Breast epithelium (tissue), 4 donors: ENCODE measurements around the gene SCAF8. TPM values are rescaled to one million over a fixed set of nuclear protein-coding genes. Genes with fewer than 3 reads are reported as not detected.
"Not testable (repeated sequence)": the region's sequence is repeated elsewhere in the genome, so short reads cannot be mapped to it uniquely, and the experiment has no call there.

Experiments used
- DNase-seq, 2 donors: peaks; one replicate each; pipeline ENCODE4 v3.0.0-alpha.2; 2019; ENCODE audit warnings: low spot score in 2 of 2
- H3K27ac ChIP-seq, 2 donors: fragments of 200-600 bp; sonication (generic) in 1 of 2; one replicate each; pipeline ENCODE4 v1.5.1; 2016 to 2019; ENCODE audit warnings: mild to moderate bottlenecking in 1 of 2
- H3K27me3 ChIP-seq, 2 donors: fragments of 200-600 bp; sonication (generic) in 1 of 2; one replicate each; pipeline versions ENCODE4 v1.5.1 to v1.6.0; 2017 to 2019; ENCODE audit warnings: control low read depth in 1 of 2, mild to moderate bottlenecking in 1 of 2
- H3K36me3 ChIP-seq: fragments of 200-600 bp; one replicate; pipeline ENCODE4 v1.5.1; 2019
- H3K4me1 ChIP-seq, 2 donors: fragments of 200-600 bp; sonication (generic); one replicate each; pipeline ENCODE4 v1.5.1; 2016 to 2019; ENCODE audit warnings: control low read depth in 1 of 2
- H3K4me3 ChIP-seq, 3 donors: fragments of 200-600 bp; sonication (generic); 1 replicate in 2 of 3; 2 replicates in 1 of 3; pipeline ENCODE4 v1.5.1; 2016 to 2019; ENCODE audit warnings: mild to moderate bottlenecking in 3 of 3, moderate library complexity in 2 of 3
- H3K9me3 ChIP-seq, 2 donors: fragments of 200-600 bp; sonication (generic) in 1 of 2; one replicate each; pipeline ENCODE4 v1.5.1; 2016 to 2019; ENCODE audit warnings: control low read depth in 1 of 2
- POLR2A ChIP-seq: fragments of 450-650 bp; IDR thresholded peaks from one replicate; pipeline ENCODE4 v1.6.1; 2016; ENCODE audit warnings: antibody characterized with exemption, mild to moderate bottlenecking, moderate library complexity
- POLR2AphosphoS5 ChIP-seq, 3 donors: sonication (generic); formaldehyde crosslinking; IDR thresholded peaks; one replicate each; pipeline ENCODE4 v1.6.1; 2017; ENCODE audit warnings: antibody characterized with exemption in 3 of 3
- intact Hi-C: fragments of 100-400 bp; cut with DNase I; formaldehyde crosslinking; loops from one replicate; pipeline ENCODE4 v1.15.1; 2023; ENCODE audit warnings: low total_unique reads
- total RNA-seq, 3 donors: library from RNA; depleted of rRNA; stranded (reverse); fragments of >200 nt; gene quantifications; one replicate each; pipeline ENCODE4 v1.1.0, GENCODE V29; 2016
- TF ChIP-seq, protein P1 (sequence below), 3 donors: fragments of 450-650 bp; IDR thresholded peaks; one replicate each; pipeline ENCODE4 v1.5.1; 2016 to 2017; ENCODE audit warnings: antibody characterized with exemption in 3 of 3, mild to moderate bottlenecking in 3 of 3, moderate library complexity in 3 of 3

Gene SCAF8
- total RNA-seq, 3 donors from 2014 or later = 38.9 to 58.0 (median 41.0) TPM

DNA sequence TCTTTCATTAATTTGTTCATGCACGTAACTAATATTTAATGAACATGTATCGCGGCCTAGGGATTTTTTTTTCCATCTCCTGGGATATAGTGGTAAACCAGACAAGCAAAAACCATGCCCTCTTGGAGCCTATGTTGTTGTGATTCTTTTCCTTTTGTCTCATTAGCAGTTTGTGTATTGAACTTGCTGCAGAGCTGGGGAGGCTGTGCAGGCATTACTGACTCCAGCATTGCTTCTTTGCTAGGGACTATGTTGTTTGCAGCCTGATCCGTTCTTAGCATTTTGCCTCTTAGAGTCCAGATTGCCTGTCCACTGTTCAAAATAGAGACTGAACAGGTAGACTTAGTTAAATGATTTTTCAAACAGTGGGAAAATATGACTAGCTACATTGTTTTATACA lies 9.7 kb downstream of the SCAF8 start:
- TF ChIP-seq POLR2AphosphoS5 (IDR thresholded peaks at IDR 0.05) (no peak), POLR2A (no peak)
- TF ChIP-seq, protein P1, sequence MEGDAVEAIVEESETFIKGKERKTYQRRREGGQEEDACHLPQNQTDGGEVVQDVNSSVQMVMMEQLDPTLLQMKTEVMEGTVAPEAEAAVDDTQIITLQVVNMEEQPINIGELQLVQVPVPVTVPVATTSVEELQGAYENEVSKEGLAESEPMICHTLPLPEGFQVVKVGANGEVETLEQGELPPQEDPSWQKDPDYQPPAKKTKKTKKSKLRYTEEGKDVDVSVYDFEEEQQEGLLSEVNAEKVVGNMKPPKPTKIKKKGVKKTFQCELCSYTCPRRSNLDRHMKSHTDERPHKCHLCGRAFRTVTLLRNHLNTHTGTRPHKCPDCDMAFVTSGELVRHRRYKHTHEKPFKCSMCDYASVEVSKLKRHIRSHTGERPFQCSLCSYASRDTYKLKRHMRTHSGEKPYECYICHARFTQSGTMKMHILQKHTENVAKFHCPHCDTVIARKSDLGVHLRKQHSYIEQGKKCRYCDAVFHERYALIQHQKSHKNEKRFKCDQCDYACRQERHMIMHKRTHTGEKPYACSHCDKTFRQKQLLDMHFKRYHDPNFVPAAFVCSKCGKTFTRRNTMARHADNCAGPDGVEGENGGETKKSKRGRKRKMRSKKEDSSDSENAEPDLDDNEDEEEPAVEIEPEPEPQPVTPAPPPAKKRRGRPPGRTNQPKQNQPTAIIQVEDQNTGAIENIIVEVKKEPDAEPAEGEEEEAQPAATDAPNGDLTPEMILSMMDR (IDR thresholded peaks at IDR 0.05) = no peak
- intact Hi-C loops = no loop called here

DNA sequence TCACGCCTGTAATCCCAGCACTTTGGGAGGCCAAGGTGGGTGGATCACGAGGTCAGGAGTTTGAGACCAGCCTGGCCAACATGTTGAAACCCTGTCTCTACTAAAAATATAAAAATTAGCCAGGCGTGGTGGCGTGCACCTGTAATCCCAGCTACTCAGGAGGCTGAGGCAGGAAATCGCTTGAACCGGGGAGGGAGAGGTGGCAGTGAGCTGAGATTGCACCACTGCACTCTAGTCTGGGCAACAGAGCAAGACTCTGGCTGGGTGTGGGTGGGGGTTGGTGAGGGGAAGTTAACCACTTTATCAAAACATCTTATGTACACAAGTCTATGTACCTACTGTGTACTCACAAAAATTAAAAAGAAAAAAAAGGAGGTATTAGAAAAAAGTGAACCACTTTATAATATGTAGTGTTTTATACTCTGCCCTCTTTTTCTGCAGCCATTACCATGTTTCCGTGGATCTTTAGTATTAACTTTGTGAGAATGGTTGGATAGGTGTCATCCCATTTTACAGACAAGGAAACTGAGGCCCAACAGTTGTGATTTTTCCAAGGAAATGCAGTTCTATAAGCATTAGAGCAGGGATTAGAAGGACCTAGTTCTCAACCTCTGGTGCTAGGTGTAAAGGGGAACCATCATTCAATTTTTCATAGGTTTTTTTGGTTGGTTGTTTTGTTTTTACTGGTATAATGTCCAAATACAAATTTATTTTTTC lies 11.0 kb downstream of the SCAF8 start:
- H3K36me3 ChIP-seq, H3K27me3 ChIP-seq, H3K4me3 ChIP-seq, intact Hi-C loops, H3K9me3 ChIP-seq, H3K27ac ChIP-seq, DNase-seq: not testable (repeated sequence)
- peaks cover 0 to 11% of the 10 kb centered on the region in 2 donors for H3K4me1 ChIP-seq

More for the DNA sequence above, 9.7 kb downstream of the SCAF8 start:
- no peak overlapping the region for H3K27ac ChIP-seq
- H3K4me3 ChIP-seq = no peak overlapping the region
- H3K36me3 ChIP-seq = no peaks in the 10 kb centered on the region
- peaks cover 0 to 11% of the 10 kb centered on the region in 2 donors for H3K4me1 ChIP-seq
- H3K27me3 ChIP-seq = no peaks in the 10 kb centered on the region
- DNase-seq = no peak
- no peaks in the 10 kb centered on the region for H3K9me3 ChIP-seq

DNA sequence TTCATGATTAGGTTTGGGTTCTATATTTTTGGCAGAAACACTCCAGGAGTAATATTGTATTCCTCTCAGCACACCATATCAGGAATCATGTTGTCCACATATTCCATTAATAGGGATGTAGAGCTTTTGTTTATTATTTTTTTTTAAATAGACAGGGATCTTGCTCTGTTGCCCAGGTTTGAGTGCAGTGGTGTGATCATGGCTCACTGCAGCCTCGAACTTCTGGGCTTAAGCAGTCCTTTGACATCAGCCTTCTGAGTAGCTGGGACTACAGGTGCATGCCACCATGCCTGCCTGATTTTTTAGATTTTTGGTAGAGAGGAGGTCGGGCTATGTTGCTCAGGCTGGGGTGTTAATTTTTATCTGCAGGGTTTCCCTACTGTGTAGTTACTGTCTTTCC lies 12.0 kb downstream of the SCAF8 start:
- Histone ChIP-seq H3K4me1 (peaks cover 0 to 11% of the 10 kb centered on the region in 2 donors), H3K9me3 (no peaks in the 10 kb centered on the region), H3K27me3 (no peaks in the 10 kb centered on the region), H3K4me3 (no peak overlapping the region), H3K36me3 (no peaks in the 10 kb centered on the region), H3K27ac (no peak overlapping the region)
- no peak for DNase-seq
- TF ChIP-seq POLR2A = no peak
- TF ChIP-seq, protein P1 (IDR thresholded peaks at IDR 0.05) = no peak
- no peak for TF ChIP-seq POLR2AphosphoS5 (IDR thresholded peaks at IDR 0.05)
- intact Hi-C loops = no loop called here

DNA sequence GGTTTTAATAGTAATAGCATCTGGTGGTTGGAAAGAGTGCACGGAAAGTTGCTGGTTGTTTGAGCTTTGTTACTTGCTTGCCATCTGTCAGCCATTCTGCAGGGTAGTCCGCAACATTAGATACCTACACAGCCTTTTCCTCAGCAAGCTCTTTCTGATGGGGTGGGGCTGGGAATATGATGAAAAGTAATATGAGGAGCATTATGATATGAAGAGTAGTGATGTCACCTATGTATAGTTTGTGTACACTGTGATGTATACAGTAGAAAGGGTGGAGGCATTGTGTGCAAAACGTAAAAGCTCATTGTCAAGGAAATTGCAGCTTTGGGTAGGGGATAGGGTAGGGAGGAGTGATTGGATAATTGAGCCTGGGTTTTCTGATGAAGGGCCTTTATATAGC lies 16.1 kb downstream of the SCAF8 start:
- Histone ChIP-seq H3K4me3 (no peak overlapping the region), H3K27ac (no peak overlapping the region), H3K27me3 (no peaks in the 10 kb centered on the region), H3K36me3 (no peaks in the 10 kb centered on the region), H3K9me3 (no peaks in the 10 kb centered on the region), H3K4me1 (no peaks in the 10 kb centered on the region)
- intact Hi-C loops = no loop called here
- TF ChIP-seq POLR2A (no peak), POLR2AphosphoS5 (IDR thresholded peaks at IDR 0.05) (no peak)
- TF ChIP-seq, protein P1 (IDR thresholded peaks at IDR 0.05) = no peak
- no peak for DNase-seq

DNA sequence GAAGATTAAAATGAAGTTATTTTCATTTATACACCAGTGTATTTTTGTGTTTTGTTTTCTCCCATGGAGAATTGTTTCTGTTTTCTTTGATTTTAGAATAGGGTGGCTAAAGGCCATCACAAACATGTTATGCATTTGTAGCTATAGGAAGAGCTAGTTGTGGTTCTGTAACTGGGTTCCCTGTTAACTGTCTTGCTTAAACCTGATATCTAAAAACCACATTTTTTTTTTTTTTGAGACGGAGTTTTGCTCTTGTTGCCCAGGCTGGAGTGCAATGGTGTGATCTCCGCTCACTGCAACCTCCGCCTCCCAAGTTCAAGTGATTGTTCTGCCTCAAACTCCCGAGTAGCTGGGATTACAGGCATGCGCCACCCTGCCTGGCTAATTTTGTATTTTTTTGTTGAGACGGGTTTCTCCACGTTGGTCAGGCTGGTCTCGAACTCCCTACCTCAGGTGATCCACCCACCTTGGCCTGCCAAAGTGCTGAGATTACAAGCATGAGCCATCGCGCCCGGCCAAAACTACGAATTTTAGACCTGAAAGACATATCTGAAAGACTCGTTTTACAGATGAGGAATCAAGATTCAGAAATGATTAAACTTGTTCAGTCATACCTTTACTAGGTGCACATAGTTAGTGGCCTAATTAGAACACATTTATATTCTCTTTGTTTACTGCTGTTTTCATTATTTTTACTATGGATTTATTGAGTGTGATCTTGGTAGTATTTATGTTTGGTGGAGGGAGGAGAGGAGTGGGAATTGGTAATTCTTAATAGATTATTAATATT lies 18.0 kb downstream of the SCAF8 start:
- no peaks in the 10 kb centered on the region for H3K27me3 ChIP-seq
- TF ChIP-seq, protein P1 (IDR thresholded peaks at IDR 0.05) = no peak
- TF ChIP-seq POLR2A = no peak
- no peak for TF ChIP-seq POLR2AphosphoS5 (IDR thresholded peaks at IDR 0.05)
- no peaks in the 10 kb centered on the region for H3K4me1 ChIP-seq
- no peak for DNase-seq
- no peaks in the 10 kb centered on the region for H3K36me3 ChIP-seq
- H3K9me3 ChIP-seq = no peaks in the 10 kb centered on the region
- no peak overlapping the region for H3K27ac ChIP-seq
- no peak overlapping the region for H3K4me3 ChIP-seq
- intact Hi-C loops = no loop called here
